Gastrocnemius medialis (tissue), 4 donors: ENCODE data around the gene MAGEL2. TPM values are rescaled to one million over a fixed set of nuclear protein-coding genes. Genes with fewer than 3 reads are reported as not detected.
A peak's percentile ranks its signal among the peaks of the same experiment; 100 is the strongest.

Source experiments
- ATAC-seq, 2 donors: fragments of 150-250 bp; one replicate each; pipeline ENCODE4 v1.9.1; 2016
- DNase-seq, 2 donors: peaks; one replicate each; pipeline ENCODE4 v3.0.0-alpha.2; 2019
- H3K27ac ChIP-seq, 4 donors: fragments of 200-600 bp; sonication (generic); 1 replicate in 1 of 4; 2 replicates in 3 of 4; pipeline ENCODE4 v1.5.1; 2016 to 2018; ENCODE audit warnings: mild to moderate bottlenecking in 2 of 4, moderate library complexity in 1 of 4
- H3K27me3 ChIP-seq, 3 donors: fragments of 200-600 bp; sonication (generic) in 2 of 3; 1 replicate in 1 of 3; 2 replicates in 2 of 3; pipeline versions ENCODE4 v1.5.1 to v1.6.0; 2016 to 2019; ENCODE audit warnings: mild to moderate bottlenecking in 1 of 3, moderate library complexity in 1 of 3
- H3K36me3 ChIP-seq, 2 donors: fragments of 200-600 bp; sonication (generic) in 1 of 2; one replicate each; pipeline ENCODE4 v1.5.1; 2017 to 2018
- H3K4me1 ChIP-seq, 2 donors: fragments of 200-600 bp; sonication (generic) in 1 of 2; one replicate each; pipeline ENCODE4 v1.5.1; 2016 to 2017; ENCODE audit warnings: mild to moderate bottlenecking in 2 of 2
- H3K4me3 ChIP-seq, 4 donors: fragments of 200-600 bp; sonication (generic) in 3 of 4; 1 replicate in 1 of 4; 2 replicates in 3 of 4; pipeline ENCODE4 v1.5.1; 2016 to 2019; ENCODE audit warnings: mild to moderate bottlenecking in 2 of 4
- H3K9me3 ChIP-seq, 3 donors: fragments of 200-600 bp; sonication (generic) in 2 of 3; 1 replicate in 1 of 3; 2 replicates in 2 of 3; pipeline ENCODE4 v1.5.1; 2016 to 2019
- CTCF ChIP-seq, 5 experiments: fragments of 450-650 bp in 3 of 5; fragments of 200-600 bp in 2 of 5; sonication (generic) in 2 of 5; IDR thresholded peaks in 4 of 5; conservative IDR thresholded peaks in 1 of 5; 1 replicate in 4 of 5; 2 replicates in 1 of 5; pipeline ENCODE4 v1.5.1; 2016 to 2019; ENCODE audit warnings: antibody characterized with exemption in 5 of 5, mild to moderate bottlenecking in 3 of 5, moderate library complexity in 3 of 5
- POLR2A ChIP-seq, 2 donors: fragments of 450-650 bp; IDR thresholded peaks; one replicate each; pipeline ENCODE4 v1.6.1; 2017; ENCODE audit warnings: antibody characterized with exemption in 2 of 2, mild to moderate bottlenecking in 2 of 2, moderate library complexity in 2 of 2
- in situ Hi-C, 4 donors: fragments of 200-750 bp; cut with MboI; loops; one replicate each; pipeline versions ENCODE4 v1.15.0 to v1.8.0; 2017; ENCODE audit warnings: low sequenced_read_pairs in 4 of 4
- intact Hi-C: fragments of 100-400 bp; cut with DNase I; formaldehyde crosslinking; loops from one replicate; pipeline ENCODE4 v1.15.1; 2023; ENCODE audit warnings: low total_unique reads
- total RNA-seq, 4 donors: library from RNA; depleted of rRNA; stranded (reverse); fragments of >200 nt; gene quantifications; one replicate each; pipeline versions ENCODE4 v1.1.0 to v1.2.3, GENCODE V29; 2016

The MAGEL2 gene
- total RNA-seq, 4 donors from 2014 or later = 0.09 TPM; not detected in 3

DNA sequence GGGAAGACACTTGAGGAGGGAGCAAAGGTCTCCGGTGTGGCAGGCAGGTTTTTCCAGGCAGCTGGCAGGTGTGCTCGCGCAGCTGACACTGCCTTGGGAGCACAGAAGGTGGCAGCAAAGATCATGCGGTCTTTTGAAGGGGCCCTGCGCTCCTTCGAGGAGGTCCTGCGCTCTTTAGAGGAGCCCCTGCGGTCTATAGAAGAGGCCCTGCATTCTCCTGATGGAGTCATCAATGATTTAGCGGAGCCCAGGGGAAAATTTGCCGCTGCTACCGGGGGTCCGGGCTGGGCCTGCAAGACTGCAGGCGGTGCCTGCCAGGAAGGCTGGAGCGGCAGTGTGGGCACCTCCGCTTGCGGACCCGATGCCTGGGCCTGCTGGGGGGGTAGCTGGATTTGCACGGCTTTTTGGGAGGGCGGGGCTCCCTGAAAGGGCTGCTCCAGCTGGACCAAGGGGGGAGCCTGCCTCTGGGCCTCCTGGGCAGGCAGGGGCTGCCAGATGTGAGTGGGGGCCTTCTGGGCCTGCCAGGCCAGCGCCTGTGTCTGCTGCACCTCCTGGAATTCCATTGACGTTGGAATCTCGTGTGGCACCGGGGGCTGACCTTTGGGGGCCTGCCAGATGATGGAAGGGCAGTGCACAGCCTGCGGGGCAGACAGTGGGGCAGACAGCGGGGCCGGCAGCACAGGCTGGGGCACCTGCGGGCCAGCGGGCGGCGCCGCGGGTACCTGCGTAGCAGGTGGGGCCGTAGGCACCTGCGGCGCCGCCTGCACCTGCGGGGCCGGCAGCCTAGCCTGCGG is 2.1 kb downstream of the MAGEL2 start:
- no peak overlapping the region for H3K27ac ChIP-seq
- H3K9me3 ChIP-seq = no peaks in the 10 kb centered on the region
- no peak overlapping the region for H3K4me3 ChIP-seq
- H3K36me3 ChIP-seq = no peaks in the 10 kb centered on the region
- intact Hi-C loops = loop anchor here (5.0 kb wide), 1 partner anchor 222 kb away; no protein-coding TSS in a partner anchor
- DNase-seq = no peak
- in situ Hi-C loops = loop anchor here (25.0 kb wide), 1 partner anchor 217 kb away; no protein-coding TSS in a partner anchor
- H3K4me1 ChIP-seq = no peaks in the 10 kb centered on the region
- ATAC-seq = no peak
- peaks cover 0 to 4% (median 0%) of the 10 kb centered on the region in 3 donors for H3K27me3 ChIP-seq
- TF ChIP-seq POLR2A (IDR thresholded peaks at IDR 0.05) = no peak
- TF ChIP-seq CTCF (IDR thresholded peaks at IDR 0.05 in 4 of 5, conservative IDR thresholded peaks at IDR 0.05 in 1 of 5) = no peak

DNA sequence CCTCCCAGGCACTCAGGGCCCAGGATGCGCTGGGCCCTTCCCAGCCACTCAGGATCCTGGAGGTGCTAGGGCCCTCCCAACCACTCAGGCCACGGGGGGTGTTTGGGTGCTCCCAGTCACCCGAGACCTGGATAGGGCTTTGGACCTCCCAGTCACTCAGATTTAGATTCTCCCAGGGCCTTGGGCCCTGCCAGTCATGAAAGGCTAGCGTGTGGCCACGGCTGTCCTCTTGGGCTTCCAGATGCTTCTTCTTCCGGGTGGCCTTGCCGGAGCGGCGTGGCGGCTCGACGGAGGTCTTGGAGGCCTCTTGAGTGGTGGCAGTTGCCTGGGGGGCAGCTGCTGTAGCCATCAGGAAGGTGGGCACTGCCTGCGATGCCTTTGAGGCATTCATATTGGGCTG is 2.8 kb downstream of the MAGEL2 start:
- Histone ChIP-seq H3K9me3 (no peaks in the 10 kb centered on the region), H3K4me1 (no peaks in the 10 kb centered on the region), H3K4me3 (no peak overlapping the region), H3K27me3 (peaks cover 0 to 4% (median 0%) of the 10 kb centered on the region in 3 donors), H3K36me3 (no peaks in the 10 kb centered on the region), H3K27ac (no peak overlapping the region)
- no peak for ATAC-seq
- DNase-seq = no peak
- in situ Hi-C loops (loop anchor here (25.0 kb wide), 1 partner anchor 217 kb away; no protein-coding TSS in a partner anchor), intact Hi-C loops (loop anchor here (5.0 kb wide), 1 partner anchor 222 kb away; no protein-coding TSS in a partner anchor)
- no peak for TF ChIP-seq CTCF (IDR thresholded peaks at IDR 0.05 in 4 of 5, conservative IDR thresholded peaks at IDR 0.05 in 1 of 5)
- TF ChIP-seq POLR2A (IDR thresholded peaks at IDR 0.05) = no peak

DNA sequence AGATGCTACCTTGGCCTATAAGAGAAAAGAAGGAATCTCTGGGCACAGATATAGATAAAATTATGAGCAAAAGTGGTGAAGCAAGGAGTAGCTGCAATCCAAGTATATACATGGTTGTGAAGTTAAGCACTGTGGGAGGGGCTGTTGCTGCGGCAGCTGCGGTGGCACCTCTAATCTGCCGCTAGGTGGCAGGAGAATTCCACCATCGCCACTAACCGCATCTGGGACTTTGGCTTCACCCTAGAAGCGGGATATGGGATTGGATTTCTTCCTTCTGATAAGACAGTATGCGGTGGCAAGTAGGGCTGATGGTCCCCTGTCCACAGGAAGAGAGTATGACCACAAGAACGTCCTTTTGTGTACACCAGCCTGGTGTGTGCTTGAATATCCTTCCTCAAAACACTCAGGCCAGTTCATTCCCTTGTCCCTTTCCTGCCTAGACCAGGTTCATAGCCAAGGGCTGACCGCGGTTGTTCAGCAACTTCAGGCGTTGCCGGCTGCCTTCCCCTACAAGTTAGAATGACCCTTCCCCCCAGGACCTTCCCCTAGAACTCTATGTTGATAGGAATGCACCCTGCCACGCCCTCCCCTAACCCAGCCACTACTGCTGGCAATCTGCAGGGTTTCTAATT is 5.1 kb downstream of the MAGEL2 start:
- Histone ChIP-seq H3K27ac (no peak overlapping the region), H3K4me1 (no peaks in the 10 kb centered on the region), H3K4me3 (no peak overlapping the region), H3K36me3 (no peaks in the 10 kb centered on the region), H3K9me3 (no peaks in the 10 kb centered on the region), H3K27me3 (peaks cover 0 to 4% (median 0%) of the 10 kb centered on the region in 3 donors)
- DNase-seq (no peak), ATAC-seq (no peak)
- intact Hi-C loops = loop anchor here (2.0 kb wide), 1 partner anchor 234 kb away; no protein-coding TSS in a partner anchor
- TF ChIP-seq CTCF (IDR thresholded peaks at IDR 0.05 in 4 of 5, conservative IDR thresholded peaks at IDR 0.05 in 1 of 5) = peak; percentile 31 to 63 (median 50)
- no peak for TF ChIP-seq POLR2A (IDR thresholded peaks at IDR 0.05)
- in situ Hi-C loops = loop anchor here (25.0 kb wide), 1 partner anchor 220 kb away; no protein-coding TSS in a partner anchor

DNA sequence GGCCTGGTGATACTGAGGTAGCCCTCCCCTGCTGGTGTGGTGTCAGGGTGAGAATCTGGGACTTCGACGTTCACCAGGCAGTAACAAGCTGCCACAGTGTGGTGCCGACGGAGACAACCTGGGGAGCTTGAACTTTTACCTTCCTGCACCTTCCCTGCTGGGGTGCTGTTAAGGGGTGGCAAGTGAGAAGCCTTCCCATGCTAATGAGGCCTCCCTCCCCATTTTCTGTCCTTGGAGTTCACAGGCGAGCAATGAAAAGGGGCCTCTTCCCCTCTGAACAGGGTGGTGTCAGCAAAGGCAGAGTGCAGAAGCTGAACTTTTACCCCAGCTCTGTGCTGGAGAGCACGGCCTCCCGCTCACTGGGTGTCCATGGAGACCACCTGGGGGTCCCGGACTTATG is 13.5 kb downstream of the MAGEL2 start:
- DNase-seq (no peak), ATAC-seq (no peak)
- in situ Hi-C loops (loop anchor here (25.0 kb wide), 1 partner anchor 228 kb away; no protein-coding TSS in a partner anchor), intact Hi-C loops (no loop called here)
- H3K4me3 ChIP-seq = no peak overlapping the region
- no peaks in the 10 kb centered on the region for H3K4me1 ChIP-seq
- H3K9me3 ChIP-seq = no peaks in the 10 kb centered on the region
- H3K27me3 ChIP-seq = no peaks in the 10 kb centered on the region
- H3K36me3 ChIP-seq = no peaks in the 10 kb centered on the region
- TF ChIP-seq POLR2A (IDR thresholded peaks at IDR 0.05) = no peak
- no peak for TF ChIP-seq CTCF (IDR thresholded peaks at IDR 0.05 in 4 of 5, conservative IDR thresholded peaks at IDR 0.05 in 1 of 5)
- no peak overlapping the region for H3K27ac ChIP-seq
